ENCODE measurements around the gene RHBDF1. TPM values are rescaled to one million over a fixed set of nuclear protein-coding genes. Genes with fewer than 3 reads are reported as not detected.

The RHBDF1 gene
- total and polyA plus RNA-seq, 2 of the 13 experiments (the other 11 are each of a cell fraction or from before 2014, with no cell fraction given): 5.4 to 26.9 TPM

GRCh38 chr16:96935-97381 lies 24.5 kb upstream of the RHBDF1 start (continued):
- no peak for TF ChIP-seq ZNF282 (IDR thresholded peaks at IDR 0.05; ENCODE audit: partially characterized antibody)
- peak; percentile 48; the same call in 1 of the 2 replicates for TF ChIP-seq DRAP1 (CRISPR knock-in tag; IDR thresholded peaks at IDR 0.05)
- no peak for TF ChIP-seq ATF1 (CRISPR knock-in tag; IDR thresholded peaks at IDR 0.05)
- peak; percentile 55 for TF ChIP-seq AGO2 (optimal IDR thresholded peaks at IDR 0.05; ENCODE audit: low read depth, low read length)
- TF ChIP-seq ZBTB26 (CRISPR knock-in tag; IDR thresholded peaks at IDR 0.05; ENCODE audit: borderline replicate concordance): 0 out of 2 replicates have a peak, but pooled peaks have one; percentile 47
- no peak for TF ChIP-seq TERF1 (CRISPR knock-in tag; IDR thresholded peaks at IDR 0.05)
- no peak for TF ChIP-seq SIX1 (CRISPR knock-in tag; IDR thresholded peaks at IDR 0.05; ENCODE audit: borderline replicate concordance)
- TF ChIP-seq TBX2 (CRISPR knock-in tag; IDR thresholded peaks at IDR 0.05; ENCODE audit: borderline replicate concordance): peak; percentile 48; the same call in 1 of the 2 replicates
- TF ChIP-seq REXO4 (CRISPR knock-in tag; IDR thresholded peaks at IDR 0.05; ENCODE audit: borderline replicate concordance): no peak
- peak; percentile 76 for TF ChIP-seq TAF15 (IDR thresholded peaks at IDR 0.05; ENCODE audit: low read depth, low read length, poor library complexity, severe bottlenecking)
- TF ChIP-seq MTA1 (CRISPR knock-in tag; IDR thresholded peaks at IDR 0.05; ENCODE audit: borderline replicate concordance): peak; percentile 47; the same call in 1 of the 2 replicates
- no peak for TF ChIP-seq PRMT3 (CRISPR knock-in tag; IDR thresholded peaks at IDR 0.05; ENCODE audit: borderline replicate concordance, low read depth)
- peak; percentile 29; the same call in 1 of the 2 replicates for TF ChIP-seq ZNF414 (CRISPR knock-in tag; IDR thresholded peaks at IDR 0.05)
- no peak for TF ChIP-seq ZNF17 (CRISPR knock-in tag; IDR thresholded peaks at IDR 0.05)
- 0 out of 2 replicates have a peak, but pooled peaks have one; percentile 16 for TF ChIP-seq RARA (CRISPR knock-in tag; IDR thresholded peaks at IDR 0.05)
- TF ChIP-seq SMAD9 (CRISPR knock-in tag; IDR thresholded peaks at IDR 0.05): no peak
- TF ChIP-seq KMT2A (CRISPR knock-in tag; IDR thresholded peaks at IDR 0.05): no peak
- TF ChIP-seq WIZ (CRISPR knock-in tag; IDR thresholded peaks at IDR 0.05): no peak
- no peak for TF ChIP-seq ZNF780A (CRISPR knock-in tag; IDR thresholded peaks at IDR 0.05)
- TF ChIP-seq ZSCAN25 (CRISPR knock-in tag; IDR thresholded peaks at IDR 0.05): no peak
- TF ChIP-seq ZNF484 (CRISPR knock-in tag; IDR thresholded peaks at IDR 0.05; ENCODE audit: borderline replicate concordance, low read depth): no peak
- TF ChIP-seq SAP130 (CRISPR knock-in tag; IDR thresholded peaks at IDR 0.05; ENCODE audit: low read depth): peak; percentile 81
- no peak for TF ChIP-seq ZNF33B (CRISPR knock-in tag; IDR thresholded peaks at IDR 0.05)
- TF ChIP-seq NFKBIZ (CRISPR knock-in tag; IDR thresholded peaks at IDR 0.05): 0 out of 2 replicates have a peak, but pooled peaks have one; percentile 52
- no peak for TF ChIP-seq ZNF441 (CRISPR knock-in tag; IDR thresholded peaks at IDR 0.05; ENCODE audit: borderline replicate concordance)
- TF ChIP-seq ERF (CRISPR knock-in tag; IDR thresholded peaks at IDR 0.05): peak; percentile 80

Data from HepG2 (cell line).